HG02852 (cell line): ENCODE data around the gene BBC3.
"Not testable (repeated sequence)": the region's sequence is repeated elsewhere in the genome, so short reads cannot be mapped to it uniquely, and the experiment has no call there.

Source experiments
- ATAC-seq: cut with Tn5 transposase; IDR thresholded peaks from one replicate; pipeline ENCODE4 v1.9.1; 2021; ENCODE audit warnings: mild to moderate bottlenecking, moderate library complexity; ENCODE audit not compliant: unreplicated experiment

Gene BBC3

DNA sequence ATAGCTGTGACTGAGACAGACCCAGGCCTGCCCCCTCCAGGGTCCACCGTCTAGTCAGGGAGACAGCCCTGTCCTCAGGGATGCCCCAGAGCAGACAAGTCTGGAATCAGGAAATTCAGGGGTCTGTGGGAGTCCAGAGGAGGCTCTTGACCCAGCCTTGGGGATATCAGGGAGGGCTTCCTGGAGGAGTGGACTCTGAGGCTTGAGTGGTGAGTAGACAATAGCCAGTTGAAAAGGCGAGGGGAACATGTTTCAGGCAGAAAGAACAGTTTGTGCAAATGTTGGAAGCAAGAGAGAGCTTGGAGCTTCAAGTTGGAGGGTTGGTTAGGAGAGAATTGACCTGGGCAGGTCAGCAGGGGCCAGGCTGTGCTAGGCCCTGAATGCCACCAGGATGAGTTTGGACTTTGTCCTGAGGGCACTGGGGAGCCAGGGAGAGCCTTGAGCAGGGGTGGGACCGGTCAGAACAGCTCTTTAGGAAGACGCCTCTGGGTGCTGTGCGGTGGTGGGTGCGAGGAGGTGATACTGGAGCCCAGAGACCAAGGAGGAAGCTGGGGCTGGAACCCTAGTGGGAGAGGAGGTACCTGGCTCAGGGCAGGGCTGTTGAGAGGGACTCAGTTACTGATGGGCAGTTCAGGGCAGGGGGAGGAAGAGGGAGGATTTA is 28.0 kb upstream of the BBC3 start:
- no peak for ATAC-seq

DNA sequence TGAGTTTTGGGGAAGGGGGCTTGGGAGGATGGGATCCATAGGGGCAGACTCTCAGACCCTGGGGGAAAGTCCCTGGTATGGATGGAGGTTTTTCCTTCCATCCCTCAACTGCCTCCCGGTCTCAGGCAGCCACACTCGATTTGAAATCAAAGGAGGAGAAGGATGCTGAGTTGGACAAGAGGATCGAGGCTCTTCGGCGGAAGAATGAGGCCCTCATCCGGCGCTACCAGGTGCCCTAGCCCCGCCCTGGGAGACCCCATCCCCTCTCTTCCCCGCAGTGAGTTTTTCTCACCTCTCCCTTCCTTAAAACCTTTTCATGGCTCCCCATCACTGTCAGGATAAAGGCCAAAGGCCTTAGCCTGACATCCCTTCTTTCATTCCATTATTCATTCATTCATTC is 27.4 kb upstream of the BBC3 start:
- no peak for ATAC-seq

DNA sequence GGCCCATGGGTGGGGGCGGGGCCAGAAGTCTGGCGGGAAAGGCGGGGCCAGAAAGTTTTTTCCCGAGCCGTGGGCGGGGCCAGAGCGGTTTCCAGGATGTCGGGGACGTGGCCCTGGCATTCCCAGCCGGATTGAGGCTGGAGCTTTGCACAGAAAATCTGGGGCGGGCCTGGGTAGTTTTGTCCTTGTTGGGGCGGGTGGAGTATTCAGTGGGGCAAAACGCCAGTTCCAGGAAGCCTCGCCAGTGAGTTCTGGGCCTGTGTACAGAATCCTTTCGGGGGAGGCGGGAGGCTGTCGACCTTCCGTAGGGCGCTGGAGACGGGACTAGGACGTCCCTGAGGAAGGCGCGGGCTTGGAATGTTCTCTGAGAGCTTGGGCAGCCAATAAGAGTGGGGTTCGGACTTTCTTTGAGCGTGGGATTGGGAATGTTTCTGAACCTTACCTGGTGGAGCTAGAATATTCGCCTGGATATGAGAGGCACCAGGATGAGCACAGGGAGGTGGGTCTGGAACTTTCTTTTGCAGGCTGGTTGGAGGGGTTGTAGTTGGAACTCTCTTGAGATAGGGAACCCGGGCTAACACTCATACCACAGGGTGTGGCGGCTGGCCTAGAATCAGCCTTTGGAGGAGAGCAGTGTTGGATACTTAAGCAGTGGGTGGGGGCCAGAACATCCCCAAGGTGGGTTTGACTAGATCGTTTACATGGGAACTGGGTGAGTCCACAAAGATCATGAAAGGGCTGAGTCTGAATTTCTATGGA is 26.6 kb upstream of the BBC3 start:
- ATAC-seq = peak; percentile 2

DNA sequence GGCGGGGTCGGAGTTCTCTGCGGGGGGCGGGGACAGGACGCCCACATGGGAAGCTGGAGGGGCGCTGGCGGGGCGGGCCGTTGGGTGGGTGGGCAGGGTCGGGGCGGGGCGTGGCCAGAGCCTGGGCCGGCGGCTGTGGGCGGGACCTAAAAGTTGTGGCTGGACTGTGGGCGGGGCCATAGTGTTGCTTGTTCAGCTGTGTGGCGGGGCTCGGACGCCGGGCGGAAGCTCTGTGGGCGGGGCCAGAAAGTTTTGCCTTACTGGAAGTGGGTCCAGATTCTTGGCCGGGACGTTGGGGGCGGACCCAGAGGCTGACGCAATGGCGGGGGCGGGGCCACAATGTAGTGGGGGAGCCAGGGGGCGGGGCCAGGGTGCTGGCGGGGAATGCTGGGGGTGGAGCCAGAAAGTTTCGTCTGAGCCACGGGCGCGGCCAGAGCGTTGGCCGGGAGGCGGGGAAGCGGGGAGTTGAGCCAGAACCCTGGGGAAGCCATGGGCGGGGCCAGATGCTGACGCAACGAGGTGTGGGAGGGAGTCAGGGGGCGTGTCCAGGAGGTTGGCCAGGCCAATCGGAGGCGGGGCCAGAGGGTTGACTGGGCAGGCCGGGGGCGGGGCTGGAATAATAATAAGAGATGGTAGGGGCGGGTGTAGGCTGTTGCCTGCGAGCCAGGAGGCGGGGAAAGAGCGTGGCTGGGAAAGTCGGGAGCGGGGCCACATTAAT is 25.9 kb upstream of the BBC3 start:
- ATAC-seq = peak; percentile 64

DNA sequence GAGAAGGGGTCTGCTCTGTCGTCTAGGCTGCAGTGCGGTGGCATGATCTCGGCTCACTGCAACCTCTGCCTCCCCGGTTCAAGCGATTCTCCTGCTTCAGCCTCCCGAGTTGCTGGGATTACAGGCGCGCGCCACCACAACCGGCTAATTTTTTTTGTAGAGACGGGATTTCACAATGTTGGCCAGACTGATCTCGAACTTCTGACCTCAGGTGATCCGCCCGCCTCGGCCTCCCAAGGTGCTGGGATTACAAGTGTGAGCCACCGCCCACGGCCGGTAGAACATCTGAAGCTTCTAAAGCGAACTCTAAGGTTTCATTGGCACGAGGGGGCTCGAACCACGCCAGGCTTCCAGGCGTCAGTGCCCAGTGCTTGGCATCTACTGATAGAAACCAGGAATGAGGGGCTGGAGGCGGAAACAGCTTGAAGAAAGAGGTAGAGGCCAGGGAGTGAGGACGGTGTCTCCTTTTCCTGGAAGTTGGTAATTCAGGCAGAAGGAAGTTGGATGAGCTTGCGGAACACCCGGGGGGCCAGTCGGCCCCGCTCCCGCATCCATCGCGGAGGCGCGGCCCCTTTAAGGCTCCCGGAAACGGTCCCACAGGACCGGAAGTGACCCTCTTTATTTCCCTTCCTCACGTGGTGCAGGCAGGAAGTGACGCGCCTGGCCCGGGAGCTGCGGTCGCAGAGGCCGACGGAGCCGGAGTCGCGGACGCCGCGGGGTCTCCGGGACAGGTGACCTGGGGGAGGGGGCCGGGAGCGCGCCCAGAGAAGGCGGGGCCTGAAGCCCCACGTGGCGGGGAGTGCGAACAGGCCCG is 25.1 kb upstream of the BBC3 start, which contains the start of gene CCDC9:
CCDC9 (plus strand) TSS at position 647 of the 814 bp plus-strand sequence. CDS start 1,876 bp downstream, outside the sequence.
- ATAC-seq = peak; percentile 47

DNA sequence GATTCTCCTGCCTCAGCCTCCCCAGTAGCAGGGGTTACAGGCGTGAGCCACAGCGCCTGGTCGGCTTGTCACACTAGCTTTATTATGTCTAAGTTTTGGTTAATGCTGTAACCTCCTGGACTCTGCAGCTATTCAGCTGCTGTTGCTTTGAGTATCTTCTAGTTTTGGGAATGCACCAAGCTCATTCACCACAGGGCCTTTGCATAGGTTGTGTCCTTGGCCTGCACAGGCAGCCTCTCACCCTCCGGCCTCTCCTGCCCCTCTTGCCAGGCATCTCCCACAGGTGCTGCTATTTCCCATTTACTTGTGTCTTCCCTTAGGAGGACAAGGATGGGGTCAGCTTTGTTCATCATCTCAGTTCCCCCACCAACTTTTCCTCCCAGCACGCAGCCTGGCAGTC is 23.0 kb upstream of the BBC3 start:
- ATAC-seq = no peak

DNA sequence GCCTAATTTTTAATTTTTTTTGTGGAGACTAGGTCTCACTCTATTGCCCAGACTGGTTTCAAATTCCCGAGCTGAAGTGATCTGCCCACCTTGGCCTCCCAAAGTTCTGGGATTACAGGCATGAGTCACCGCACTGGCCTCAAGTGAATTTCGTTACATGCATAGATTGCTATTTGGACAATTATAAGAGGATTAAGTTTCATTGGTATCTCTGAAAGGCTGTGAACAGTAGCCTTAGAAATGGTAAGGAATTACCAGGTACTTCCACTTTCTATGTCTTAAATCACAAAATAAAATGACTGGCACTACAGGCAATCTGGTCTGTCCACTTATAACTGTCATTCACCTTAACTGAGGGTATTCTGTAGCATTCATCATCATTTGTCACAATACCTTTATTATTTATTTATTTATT is 22.5 kb upstream of the BBC3 start:
- no peak for ATAC-seq

DNA sequence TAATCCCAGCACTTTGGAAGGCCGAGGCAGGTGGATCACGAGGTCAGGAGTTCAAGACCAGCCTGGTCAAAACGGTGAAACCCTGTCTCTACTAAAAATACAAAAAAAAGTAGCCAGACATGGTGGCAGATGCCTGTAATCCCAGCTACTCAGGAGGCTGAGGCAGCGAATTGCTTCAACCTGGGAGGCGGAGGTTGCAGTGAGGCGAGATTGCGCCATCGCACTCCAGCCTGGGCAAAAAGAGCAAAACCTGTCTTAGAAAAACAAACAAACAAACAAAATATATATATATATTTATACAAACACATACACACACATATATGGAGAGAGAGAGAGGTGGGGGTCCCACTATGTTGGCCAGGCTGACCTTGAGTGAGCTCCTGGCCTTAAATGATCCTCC is 22.0 kb upstream of the BBC3 start:
- ATAC-seq = not testable (repeated sequence)

DNA sequence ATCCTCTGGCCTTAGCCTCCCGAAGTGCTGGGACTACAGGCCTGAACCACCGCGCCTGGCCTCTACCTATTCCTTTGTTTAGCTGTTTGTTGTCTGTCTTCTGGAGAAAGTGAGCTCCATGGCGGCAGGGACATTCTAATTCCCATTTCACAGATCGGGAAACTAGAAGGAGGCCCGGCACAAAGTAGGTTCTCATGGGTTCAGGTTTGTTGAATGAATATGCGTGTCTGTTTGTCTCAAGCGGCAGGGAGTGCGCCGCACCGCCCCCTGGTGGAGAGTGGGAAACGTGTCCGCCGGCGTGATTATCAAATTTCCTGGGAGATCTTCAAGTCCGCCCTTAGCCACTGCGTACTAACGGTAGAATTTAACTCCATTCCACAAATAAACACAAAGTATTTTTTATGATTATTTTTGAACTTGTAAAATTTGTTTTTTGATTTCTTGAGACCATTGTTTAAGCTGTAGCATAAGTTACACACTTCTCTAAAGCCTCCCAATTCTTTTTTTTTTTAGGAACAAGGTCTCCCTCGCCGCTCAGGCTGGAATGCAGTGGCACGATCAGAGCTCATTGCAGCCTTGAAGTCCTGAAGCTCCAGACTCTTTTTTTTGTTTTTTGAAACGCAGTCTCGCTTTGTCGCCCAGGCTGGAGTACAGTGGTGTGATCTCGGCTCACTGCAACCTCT is 16.4 kb upstream of the BBC3 start:
- ATAC-seq = no peak

DNA sequence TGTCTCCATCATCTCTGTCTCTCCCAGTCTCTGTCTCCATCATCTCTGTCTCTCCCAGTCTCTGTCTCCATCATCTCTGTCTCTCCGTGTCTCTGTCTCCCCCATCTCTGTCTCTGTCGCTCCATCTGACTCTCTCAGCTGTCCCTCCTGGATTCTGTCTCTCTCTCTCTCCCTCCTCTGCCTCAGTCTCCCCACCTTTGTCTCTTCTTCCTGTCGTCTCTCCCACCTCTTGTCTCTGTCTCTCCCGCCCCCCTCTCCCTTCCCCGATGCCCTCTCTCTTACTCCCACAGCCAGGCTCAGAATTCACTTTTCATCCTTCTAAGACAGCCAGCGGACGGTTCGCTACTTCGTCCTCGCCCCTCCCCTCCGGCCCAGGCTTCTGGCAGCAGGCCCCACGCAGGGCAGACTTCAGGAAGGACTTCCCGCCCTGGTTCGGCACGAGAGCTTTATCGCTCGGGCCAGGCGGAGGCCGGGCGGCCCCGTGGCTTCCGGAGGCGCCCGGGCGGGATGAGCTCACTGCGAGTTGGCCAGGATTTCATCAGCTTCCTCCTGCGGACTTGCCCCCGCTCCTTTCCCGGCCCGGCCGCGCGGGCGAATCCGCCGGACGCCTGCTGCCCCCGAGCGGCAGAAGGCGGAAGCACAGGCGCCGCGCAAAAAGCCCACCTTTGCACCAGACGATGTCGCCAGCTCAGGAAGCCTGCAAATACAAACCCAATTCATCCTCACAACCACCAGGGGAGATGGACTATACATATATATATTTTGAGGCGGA is 13.0 kb upstream of the BBC3 start:
- peak; percentile 67 for ATAC-seq

DNA sequence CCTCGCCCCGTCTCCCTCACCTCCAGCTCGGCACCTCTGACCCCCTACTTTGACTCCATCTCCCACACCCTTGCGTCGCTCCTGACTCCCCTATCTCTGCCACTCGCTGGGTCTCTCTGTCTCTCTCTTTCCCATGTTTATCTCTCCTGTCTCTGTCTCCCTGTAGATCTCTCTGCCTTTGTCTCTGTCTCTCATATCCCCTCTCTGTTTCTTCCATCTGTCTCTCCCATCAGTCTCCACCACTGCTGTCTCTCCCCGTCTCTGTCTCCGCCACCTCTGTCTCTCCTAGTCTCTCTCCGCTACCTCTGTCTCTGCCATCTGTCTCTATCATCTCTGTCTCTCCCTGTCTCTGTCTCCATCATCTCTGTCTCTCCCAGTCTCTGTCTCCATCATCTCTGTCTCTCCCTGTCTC is 12.4 kb upstream of the BBC3 start:
- no peak for ATAC-seq

DNA sequence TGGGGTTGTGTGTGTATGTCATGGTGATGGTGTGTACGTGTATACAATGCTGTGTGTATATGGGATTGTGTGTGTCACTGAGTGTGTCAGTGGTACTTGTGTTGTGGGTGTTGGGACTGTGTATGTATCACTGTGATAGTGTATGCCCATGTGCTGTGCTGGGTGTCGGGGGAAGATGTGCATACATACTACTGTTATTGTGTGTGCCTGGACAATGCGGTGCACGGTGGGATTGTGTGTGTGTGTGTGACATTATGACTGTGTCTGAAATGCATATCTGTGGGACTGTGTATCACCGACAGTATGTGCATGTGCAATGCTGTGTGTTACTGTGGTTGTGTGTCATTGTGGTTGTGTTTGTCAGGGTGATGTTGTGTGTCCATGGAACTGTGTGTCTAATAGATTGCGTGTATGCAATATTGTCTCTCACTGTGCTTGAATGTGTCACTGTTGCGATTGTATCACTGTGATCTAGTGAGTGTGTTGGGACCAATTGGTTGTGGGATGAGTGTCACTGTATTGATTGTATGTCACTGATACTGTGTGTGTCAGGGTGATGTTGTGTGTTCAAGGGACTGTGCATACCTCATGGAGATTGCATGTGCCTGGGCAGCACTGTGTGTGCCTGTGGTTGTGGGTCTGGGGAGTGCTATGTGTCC is 11.0 kb upstream of the BBC3 start:
- no peak for ATAC-seq

DNA sequence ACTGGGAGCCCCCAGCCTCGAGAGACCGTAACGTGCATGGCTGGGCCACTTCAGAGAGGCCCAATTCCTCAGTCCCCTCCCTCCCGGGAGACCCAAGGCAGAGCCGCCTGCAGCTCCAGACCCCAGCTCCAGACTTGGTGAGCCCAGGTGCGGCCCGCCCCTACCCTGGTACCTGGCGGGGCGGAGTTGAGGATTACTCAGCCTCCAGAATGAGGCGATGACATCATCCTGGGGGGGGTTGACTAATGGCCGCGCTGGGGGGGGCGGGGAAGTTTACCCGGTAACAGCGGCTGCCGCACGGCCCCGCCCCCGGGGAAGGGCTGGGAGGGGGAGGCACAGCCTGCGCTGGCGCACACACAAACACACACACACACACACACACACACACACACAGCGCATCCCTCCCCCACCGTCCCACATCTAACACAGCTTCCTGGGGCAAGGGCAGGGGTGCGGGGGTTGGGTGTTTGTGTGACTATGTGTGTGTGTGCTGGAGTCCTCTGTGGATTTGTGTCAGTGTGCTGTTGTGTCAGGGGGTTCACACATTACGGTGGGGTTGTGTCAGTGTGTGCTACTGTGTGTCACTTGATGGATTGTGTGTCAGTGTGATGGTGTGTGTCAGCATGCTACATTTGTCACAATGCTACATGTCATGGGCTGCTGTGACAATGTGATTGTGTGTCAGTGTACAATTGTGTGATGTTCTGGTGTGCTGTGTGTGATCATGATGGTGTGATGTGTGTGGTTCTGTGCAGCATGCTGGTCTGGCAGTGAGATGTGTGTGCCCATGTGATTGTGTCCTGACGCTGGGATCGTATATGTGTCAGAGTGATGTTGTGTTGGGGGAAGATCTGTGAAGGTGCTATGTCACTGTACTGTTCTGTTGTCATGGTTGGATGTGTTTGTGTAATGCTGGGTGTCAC is 10.3 kb upstream of the BBC3 start:
- ATAC-seq = no peak

DNA sequence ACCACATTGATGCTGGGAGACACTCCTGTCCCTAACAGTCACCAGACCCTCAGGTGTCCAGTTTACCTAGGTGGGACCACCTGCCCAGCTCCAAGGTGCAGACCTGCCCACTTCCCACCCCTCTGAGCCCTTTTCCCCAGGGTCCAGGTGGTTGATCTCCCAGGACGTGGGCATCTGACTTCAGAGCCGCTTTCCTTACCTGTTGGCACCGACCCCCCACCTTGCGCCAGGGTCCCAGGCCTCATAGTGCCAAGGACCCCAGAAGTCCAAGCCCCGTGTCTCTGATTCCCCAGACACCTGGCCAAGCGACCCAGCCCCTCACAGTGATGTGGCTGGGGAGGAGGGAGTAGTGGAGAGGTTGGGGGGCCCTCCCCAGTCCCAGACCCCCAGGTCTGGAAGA is 9.6 kb upstream of the BBC3 start:
- no peak for ATAC-seq

DNA sequence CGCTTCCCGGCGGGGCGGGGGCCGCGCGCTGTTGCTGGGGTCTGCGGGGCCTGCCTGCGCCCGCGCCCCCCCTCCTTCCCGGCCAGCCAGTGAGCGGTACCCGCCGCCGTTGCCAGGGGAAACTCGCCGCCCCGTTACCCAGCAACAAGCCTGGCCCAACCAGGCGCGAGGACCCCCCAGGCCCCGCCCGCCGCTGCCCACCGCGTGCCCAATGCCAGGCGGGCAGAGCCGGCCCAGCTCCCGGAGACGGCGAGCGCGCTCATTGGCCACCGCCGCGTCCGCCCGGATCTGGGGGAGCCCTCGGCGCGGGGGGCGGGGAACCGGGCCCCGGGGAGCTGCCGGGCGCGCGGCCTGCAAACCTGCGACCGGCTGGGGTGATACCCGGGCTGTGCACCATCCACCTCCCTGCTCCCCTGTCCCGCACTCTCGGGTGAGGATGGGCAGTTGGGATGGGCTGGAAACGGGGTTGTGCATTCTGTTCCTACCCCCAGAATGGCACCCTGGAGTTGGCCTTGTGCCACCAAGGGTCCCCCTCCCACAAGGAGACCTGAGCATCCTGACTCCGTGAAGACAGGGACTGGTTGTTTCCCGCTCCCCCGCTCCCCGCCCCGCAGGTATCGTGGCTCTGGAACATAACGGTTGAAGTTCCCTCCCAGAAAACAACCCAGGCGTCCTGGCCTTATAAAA is 8.8 kb upstream of the BBC3 start:
- no peak for ATAC-seq

DNA sequence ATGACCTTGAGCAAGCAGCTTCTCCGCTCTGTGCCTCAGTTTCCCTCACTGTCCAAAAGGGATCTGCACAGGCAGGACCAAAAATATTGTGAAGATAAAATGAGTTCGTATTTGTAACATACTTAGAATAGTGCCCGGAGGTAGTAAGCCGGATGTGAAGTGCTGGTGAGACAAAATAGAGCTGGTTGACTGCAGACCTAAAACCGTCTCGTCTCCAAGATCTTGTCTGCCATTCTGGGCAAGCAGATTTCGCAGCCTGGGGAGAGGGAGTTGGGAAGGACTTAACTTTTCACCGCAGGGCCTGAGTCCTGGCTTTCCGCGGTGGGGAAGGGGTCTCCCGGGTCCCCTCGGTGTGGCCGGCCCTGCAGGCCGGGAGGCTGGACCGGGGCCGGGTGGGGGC is 8.2 kb upstream of the BBC3 start:
- no peak for ATAC-seq

DNA sequence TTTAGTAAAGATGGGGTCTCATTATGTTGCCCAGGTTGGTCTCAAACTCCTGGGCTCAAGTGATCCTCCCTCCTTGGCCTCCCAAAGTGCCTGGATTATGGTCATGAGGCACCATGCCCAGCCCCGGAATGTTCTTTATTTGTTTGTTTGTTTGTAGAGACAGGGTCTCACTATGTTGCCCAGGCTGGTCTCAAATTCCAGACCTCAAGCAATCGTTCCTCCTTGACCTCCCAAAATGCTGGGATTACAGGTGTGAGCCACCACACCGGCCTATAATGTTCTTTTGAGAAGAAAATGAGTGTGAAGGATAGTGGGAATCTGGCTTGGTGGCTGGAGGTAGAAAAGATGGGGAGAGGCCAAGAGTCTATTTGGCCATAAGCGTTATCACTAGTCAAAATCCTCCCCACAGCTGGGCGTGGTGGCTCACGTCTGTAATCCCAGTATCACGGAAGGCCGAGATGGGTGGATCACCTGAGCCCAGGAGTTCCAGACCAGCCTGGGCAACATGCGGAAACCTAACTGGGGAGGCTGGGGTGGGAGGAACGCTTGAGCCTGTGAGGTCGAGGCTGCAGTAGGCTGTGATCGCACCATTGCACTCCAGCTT is 5.2 kb upstream of the BBC3 start:
- ATAC-seq = no peak
